AG08396 (cell line): Measurements from ENCODE around the gene TRIM66.

Experiments used
- DNase-seq: peaks from one replicate; pipeline ENCODE4 v3.0.0; 2012; ENCODE audit warnings: low spot score, mixed read lengths

TRIM66 gene

GRCh38 chr11:8656291-8656690 lies 26.2 kb downstream of the TRIM66 start:
- DNase-seq, result no peak

- no peak for DNase-seq
Measured at GRCh38 chr11:8654503-8654902, 28.0 kb downstream of the TRIM66 start.

GRCh38 chr11:8652140-8652539 lies 30.3 kb downstream of the TRIM66 start:
- DNase-seq, result peak; percentile 79

- DNase-seq, result no peak
Measured at GRCh38 chr11:8650401-8650990, 32.0 kb downstream of the TRIM66 start.

GRCh38 chr11:8649361-8649760 lies 33.1 kb downstream of the TRIM66 start:
- peak; percentile 58 for DNase-seq

GRCh38 chr11:8646873-8647272 lies 35.6 kb downstream of the TRIM66 start:
- DNase-seq, result no peak

GRCh38 chr11:8642196-8642841 lies 40.1 kb downstream of the TRIM66 start:
- no peak for DNase-seq

- DNase-seq, result no peak
Measured at GRCh38 chr11:8641332-8641731, 41.1 kb downstream of the TRIM66 start.

- DNase-seq, result no peak
Measured at GRCh38 chr11:8640267-8640906, 42.1 kb downstream of the TRIM66 start.

- no peak for DNase-seq
Measured at GRCh38 chr11:8639655-8640054, 42.8 kb downstream of the TRIM66 start.

GRCh38 chr11:8638300-8638699 lies 44.2 kb downstream of the TRIM66 start:
- no peak for DNase-seq

- no peak for DNase-seq
Measured at GRCh38 chr11:8636127-8636526, 46.3 kb downstream of the TRIM66 start.

GRCh38 chr11:8634498-8634897 lies 48.0 kb downstream of the TRIM66 start:
- DNase-seq, result no peak

- DNase-seq, result peak; percentile 56
Measured at GRCh38 chr11:8631395-8632118, 50.9 kb downstream of the TRIM66 start.

- no peak for DNase-seq
Measured at GRCh38 chr11:8624698-8625097, 57.8 kb downstream of the TRIM66 start.

- DNase-seq, result no peak
Measured at GRCh38 chr11:8621147-8621546, 61.3 kb downstream of the TRIM66 start.

GRCh38 chr11:8617063-8617462 lies 65.4 kb downstream of the TRIM66 start:
- DNase-seq, result no peak

- no peak for DNase-seq
Measured at GRCh38 chr11:8615291-8616032, 67.0 kb downstream of the TRIM66 start.

GRCh38 chr11:8614497-8614896 lies 68.0 kb downstream of the TRIM66 start:
- no peak for DNase-seq

GRCh38 chr11:8613036-8613435 lies 69.4 kb downstream of the TRIM66 start:
- DNase-seq, result no peak

- DNase-seq, result no peak
Measured at GRCh38 chr11:8612522-8612921, 69.9 kb downstream of the TRIM66 start.

- no peak for DNase-seq
Measured at GRCh38 chr11:8610532-8611116, 71.8 kb downstream of the TRIM66 start.
